HG03342 (cell line): ENCODE measurements around the gene MEGF8.

Experiments
- ATAC-seq: cut with Tn5 transposase; IDR thresholded peaks from one replicate; pipeline ENCODE4 v1.9.1; 2021; ENCODE audit warnings: mild to moderate bottlenecking, moderate library complexity; ENCODE audit not compliant: unreplicated experiment

The MEGF8 gene

DNA sequence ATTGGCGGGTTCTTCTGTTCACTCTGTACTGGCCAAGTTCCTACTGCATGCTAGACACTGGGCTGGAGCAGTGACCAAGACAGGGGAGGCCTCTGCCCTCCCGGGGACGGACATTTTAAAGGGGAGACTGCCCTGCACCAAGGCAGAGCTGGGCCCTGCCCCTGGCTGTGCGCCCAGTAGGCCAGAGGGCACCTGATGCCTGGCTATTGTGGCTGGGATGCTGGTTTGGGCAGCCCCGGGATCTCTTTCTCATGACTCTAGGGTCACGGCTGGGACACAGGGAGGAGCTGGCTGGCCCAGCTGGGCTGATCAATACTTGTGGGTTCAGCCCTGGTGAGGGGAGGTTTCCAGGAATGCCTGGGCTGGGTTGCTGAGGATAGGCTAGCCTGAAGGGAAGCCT, 84.0 kb downstream of the MEGF8 start:
- ATAC-seq = no peak

DNA sequence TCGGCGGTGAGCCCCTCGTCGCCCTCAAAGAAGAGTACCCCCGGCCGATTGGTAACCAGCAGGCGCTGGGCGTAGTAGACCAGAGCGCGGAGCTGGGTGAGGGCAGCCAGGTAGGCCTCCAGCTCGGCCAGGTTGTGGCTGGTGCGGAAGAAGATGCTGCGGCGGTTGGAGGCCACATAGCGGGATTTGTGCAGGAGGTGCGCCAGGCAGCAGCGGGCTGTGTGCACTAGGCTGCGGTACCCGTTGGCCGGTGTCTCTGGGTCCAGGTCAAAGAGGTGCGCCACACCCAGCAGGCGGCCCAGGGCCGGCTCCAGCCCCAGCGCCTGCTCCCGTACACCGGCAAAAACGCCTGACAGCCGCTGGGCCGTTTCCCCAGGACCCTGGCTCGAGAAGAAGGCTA, 84.9 kb downstream of the MEGF8 start:
- no peak for ATAC-seq

DNA sequence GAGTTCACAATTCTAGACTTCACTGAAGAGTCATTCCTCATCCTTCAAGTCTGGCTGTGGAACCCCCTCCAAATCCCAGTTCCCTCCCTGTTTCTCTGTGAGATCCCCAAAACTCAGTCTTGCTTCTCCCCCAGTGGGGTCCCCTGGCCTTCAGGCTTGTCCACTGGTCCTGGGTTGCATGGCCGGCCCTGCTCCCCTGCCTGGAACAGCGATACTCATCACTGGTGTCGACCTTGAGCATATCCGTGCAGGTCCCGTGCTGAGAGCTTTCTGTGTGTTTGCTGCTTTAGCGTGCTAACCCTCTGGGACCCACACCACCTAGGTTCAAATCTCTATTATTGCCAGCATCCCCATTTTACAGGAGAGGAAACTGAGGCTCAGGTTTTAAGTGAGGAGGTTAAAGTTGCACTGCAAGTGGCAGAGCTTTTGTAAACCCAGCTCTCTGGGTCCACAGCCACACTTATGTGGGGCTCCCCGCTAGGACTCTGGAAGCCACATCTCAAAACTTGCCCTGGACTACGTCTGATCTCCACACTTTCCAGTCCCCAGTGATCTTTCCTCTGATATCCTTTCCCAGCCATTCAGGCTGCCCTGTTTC, 86.2 kb downstream of the MEGF8 start:
- ATAC-seq = no peak

GRCh38 chr19:42412227-42412626, 86.8 kb downstream of the MEGF8 start:
- ATAC-seq = no peak

DNA sequence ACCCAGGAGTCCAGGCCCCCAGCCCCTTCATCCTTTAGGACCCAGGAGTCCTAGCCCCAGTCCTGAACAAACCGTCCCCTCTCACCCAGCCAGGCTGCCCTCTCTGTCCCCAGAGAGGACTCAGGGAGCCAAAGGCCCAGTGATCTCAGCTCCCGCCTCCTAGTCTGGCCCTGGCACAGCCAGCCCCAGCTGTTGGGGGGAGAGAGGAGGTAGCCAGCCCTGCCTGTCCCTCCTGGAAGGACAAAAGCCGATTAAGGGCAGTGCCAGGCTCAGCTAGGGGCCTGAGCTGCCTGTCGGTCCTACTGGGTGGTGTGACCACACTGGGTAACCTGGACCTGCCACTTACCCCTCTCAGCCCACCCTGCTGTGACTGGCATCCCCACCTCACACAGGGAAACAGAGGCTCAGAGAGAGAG, 87.2 kb downstream of the MEGF8 start:
- no peak for ATAC-seq

GRCh38 chr19:42419309-42419708, 93.9 kb downstream of the MEGF8 start:
- no peak for ATAC-seq

DNA sequence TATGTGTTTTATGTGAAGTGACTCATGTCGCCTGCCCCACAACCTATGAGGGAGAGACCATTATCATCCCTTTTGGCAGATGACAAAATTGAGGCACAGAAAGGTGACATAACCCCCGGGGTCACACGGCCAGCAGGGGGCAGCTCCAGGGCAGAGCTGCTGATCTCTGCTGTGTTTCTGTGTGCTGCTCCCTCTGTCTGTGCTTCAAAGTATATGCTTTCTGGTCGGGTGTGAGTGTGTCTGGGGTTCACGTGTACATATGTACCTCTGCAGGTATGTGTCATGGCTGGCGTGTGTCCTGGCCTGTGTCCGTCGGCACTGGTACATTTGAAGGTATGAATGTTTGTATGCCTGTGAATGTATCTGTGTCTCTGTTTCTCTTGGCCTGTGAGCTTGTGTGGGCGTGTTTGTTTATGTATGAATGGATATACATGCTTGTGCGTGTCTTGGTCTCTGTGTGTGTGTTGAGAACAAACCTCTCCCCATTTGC, 94.7 kb downstream of the MEGF8 start:
- ATAC-seq = no peak

- no peak for ATAC-seq
Observed at GRCh38 chr19:42421101-42421500, 95.7 kb downstream of the MEGF8 start.

- ATAC-seq = no peak
Observed at GRCh38 chr19:42421591-42422031, 96.2 kb downstream of the MEGF8 start.

DNA sequence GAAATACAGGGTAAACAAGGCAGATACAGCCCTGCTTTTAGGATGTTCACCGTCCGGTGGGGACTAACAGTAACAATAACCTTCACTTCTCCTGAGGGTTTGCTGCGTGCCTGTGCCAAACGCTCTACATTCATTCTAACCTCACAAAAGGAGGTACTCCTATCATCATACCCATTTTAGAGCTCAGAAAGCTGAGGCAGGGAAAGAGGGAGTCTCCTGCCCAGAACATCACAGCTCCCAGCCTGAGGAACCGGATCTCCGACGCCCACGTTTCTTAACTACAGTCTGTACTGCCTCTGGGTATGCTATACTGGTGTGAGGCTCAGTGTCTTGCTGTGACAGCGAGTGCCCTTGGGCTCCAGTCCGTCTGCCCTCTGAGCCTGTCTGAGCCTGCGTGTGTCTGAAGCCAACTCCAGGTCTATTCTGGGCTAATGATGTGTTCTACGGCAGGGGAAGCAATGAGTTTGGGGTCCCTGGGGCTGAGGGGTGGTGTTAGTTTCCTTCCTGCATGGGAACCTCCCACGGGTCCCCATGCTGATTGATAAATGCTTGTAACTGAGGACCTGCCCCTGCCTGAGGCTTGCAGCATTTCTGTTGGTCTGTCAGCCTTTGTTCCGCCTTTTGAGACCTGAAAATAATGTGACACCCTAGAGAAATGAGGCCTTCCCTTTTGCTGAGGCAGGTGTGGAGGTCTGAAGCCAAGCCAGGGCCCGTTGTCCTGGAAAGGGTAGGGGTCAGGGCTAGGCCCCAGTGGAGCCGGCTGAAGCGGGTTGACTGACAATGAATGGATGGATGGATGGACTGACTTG, 96.9 kb downstream of the MEGF8 start:
- ATAC-seq = peak; percentile 7

DNA sequence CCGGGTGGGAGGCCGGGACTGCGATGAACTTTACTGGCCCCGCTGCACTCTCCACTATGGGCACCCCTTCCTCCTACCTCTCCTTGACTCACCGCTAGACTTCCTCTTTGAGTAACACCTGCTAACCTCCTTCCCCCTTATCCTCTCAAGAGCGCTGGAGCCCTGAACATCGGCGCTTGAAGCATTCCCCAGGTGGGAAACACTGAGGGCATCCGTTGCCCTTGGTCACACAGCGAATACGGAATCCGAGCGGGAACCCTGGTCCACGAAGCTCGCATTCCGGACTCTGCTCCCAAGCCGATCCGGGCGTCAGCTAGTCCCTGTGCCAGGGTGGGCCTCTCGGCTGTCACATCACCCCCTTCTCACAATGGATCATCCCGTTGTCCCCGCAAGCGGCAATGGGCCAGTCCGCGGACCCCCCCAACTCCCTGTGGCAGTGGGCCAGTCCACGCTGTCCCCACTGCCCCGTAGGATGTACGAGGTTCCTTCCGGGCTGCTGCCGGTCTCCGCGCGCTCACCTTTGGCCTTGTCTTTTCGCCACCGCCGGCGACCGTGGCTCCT, 97.5 kb downstream of the MEGF8 start:
- peak; percentile 36 for ATAC-seq

DNA sequence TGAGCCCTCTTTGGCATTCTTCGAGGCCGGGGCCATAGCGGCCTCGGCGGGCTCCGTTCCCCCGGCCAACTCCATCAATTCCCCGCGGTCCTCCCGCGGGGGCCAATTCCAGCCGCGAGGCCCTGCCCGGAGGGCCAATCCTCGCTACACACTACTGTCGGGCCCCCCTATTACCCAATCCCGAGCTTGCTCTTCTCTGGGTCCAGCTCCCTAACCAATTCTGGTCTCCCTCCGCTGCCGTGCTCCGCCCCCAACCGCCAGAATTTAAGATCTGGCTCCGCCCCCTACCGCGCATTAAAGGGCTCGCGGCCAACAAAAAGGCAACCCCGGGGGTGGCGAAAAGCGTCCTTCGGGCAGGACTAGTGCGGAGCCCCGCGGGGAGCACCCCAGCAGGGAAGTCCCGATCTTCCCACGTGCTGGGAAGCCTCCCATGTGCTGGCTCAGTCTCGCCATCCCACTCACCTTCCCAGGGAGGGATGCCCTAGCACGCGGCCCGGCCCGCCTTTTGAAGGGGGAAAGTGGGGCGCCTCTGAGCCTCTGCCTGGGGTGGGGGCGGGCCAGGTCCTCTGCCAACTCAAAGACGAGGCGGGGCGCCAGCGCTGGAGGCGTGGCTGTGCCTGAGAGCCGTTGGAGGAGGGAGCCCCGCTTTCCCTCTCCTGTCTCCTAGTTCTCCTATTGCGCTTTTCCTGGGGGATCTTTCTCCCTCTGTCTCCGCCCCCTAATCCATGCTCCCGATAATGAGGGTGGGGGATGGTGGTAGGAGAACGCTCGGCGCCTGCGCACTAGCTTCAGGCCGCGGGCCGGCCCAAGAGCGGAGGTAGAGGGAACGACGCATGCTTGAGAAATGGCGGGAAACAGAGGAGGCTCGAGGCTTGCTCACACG, 98.3 kb downstream of the MEGF8 start:
- peak; percentile 82 for ATAC-seq

GRCh38 chr19:42424345-42424707, 98.9 kb downstream of the MEGF8 start:
- ATAC-seq = no peak

DNA sequence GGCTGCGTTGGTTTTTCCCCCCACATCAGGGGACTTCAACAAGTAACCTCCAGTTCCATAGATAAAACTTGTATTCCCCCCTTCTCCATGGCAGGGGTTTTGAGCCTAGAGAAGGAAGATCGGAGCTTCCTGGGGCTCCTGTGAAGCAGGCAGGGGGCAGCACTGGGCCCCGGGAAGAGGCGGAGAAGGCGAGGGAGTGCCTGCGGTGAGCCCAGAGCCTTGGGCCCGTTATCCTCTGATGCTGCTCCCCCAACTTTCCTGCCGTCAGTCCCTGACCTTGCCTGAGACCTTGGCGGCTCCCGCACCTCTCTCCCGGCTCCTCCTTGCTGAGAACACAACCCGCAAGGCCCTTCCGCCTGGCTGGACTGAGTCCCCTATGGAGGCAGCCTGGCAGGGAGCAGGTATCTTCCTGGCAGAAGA, 99.3 kb downstream of the MEGF8 start:
- ATAC-seq = no peak

GRCh38 chr19:42426643-42427042, 101.2 kb downstream of the MEGF8 start:
- no peak for ATAC-seq

GRCh38 chr19:42427313-42427712, 101.9 kb downstream of the MEGF8 start, which contains the start of gene LIPE:
Gene LIPE (minus strand): TSS chr19:42427388. CDS start chr19:42427149, 239 bp downstream.
- no peak for ATAC-seq
